ENCODE results near the gene JUND. TPM values are rescaled to one million over a fixed set of nuclear protein-coding genes. Genes with fewer than 3 reads are reported as not detected.

JUND gene
- polyA plus RNA-seq, 1 experiment = 48.6 TPM

DNA sequence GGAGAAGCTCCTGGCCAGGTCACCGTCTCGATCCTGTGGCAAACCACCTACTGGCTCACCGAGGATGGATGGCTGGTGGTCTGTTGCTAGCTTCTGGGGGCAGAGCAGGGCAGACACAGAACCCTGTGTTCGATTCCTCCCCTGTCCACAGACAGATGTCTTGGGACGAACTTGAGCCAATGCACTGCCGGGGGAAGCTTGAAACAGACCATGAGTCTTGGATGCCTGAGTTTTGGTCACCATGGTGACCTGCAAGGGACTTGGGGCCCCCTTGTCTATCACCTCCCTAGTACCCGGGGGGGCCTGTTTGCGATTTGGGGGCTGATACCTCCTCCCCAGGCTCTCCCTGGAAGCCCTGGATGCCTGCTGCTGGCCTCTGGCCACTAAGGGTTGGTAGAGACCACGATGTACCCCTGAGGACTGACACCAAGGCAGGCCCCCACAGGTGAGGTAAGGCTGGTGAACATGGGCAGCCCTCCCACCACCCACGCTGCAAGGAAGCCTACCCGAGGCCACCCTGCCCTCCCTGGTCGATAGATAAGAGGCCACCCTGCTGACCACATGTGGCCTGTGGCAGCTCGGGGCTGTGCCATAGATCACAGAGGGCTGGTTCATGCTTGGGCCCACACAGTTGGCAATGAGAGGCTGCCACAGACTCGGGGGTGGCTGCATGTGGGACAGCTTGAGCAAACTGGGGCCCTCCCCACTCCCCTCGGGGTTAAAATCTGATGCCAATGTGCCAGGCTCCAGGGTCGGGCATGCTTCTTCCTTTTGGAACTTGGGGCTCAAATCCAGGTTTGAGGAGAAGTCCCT is 17.9 kb downstream of the JUND start:
- DNase-seq (ENCODE audit: low read depth, low spot score) = no peak
- no peaks in the 10 kb centered on the region; the same call in 1 of the 2 replicates for H3K9me3 ChIP-seq (ENCODE audit: control insufficient read depth, insufficient read depth, low read length)
- POLR2A ChIA-PET = interaction anchor here (0.5 to 2.1 kb wide), 3 partner anchors 18 to 543 kb away, joined by 4 to 5 read pairs (median 5); partner anchors contain the start of genes JUND and MPV17L2
- no peaks in the 10 kb centered on the region for H3K27me3 ChIP-seq (ENCODE audit: control insufficient read depth, insufficient read depth, low read length)
- no peak overlapping the region for H3K4me3 ChIP-seq (ENCODE audit: low read depth, low read length)
- no peak overlapping the region for H3K27ac ChIP-seq (ENCODE audit: low read depth, low read length)
- CTCF ChIA-PET = interaction anchor here (0.5 to 1.3 kb wide), 4 partner anchors 12 to 95 kb away, joined by 3 to 5 read pairs (median 4); no protein-coding TSS in a partner anchor
- TF ChIP-seq CTCF (IDR thresholded peaks at IDR 0.05; ENCODE audit: low read depth, low read length) = no peak

DNA sequence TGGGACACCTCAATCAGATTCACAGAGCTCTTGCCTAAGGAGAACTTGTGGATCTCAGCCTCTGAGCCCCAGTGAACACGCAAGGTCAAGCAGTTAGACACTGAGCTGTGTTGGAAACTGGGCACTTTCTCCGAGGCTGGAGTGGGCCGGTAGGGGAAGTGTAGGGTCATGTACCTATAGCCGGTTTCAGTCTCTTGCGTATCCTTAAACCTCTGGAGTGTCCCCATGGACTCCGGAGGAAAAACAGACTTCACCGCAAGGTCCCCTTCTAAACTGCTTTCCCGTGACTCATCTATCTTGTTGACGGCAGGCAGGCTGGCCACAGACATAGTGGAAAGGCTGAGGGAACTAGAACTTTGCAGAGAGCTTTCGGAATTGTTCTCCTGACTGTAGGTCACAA is 18.5 kb downstream of the JUND start:
- POLR2A ChIA-PET = interaction anchor here (0.5 to 2.1 kb wide), 3 partner anchors 19 to 544 kb away, joined by 4 to 5 read pairs (median 5); partner anchors contain the start of genes JUND and MPV17L2
- no peak for TF ChIP-seq CTCF (IDR thresholded peaks at IDR 0.05; ENCODE audit: low read depth, low read length)

DNA sequence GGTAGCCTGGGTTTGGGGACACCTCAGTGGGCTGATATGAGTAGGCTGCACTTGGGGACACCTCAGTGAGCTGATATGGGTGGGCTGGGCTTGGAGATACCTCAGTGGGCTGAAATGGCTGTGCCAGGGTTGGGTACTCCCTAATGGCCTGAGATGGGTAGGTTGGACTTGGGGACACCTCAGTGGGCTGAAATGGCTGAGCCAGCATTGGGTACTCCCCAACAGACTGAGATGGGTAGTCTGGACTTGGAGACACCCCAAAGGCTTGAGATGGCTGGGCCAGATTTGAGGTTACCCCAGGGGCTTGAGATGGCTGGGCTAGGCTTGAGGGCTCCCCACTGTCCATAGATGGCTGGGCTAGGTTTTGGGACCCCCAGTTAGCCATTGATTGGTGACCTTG is 19.3 kb downstream of the JUND start:
- POLR2A ChIA-PET = interaction anchor here (2.1 kb wide), 1 partner anchor 19 kb away, joined by 5 read pairs; the partner anchor contains the start of gene JUND
- H3K27ac ChIP-seq (ENCODE audit: low read depth, low read length) = no peak overlapping the region

More for the DNA sequence above, 18.5 kb downstream of the JUND start:
- Histone ChIP-seq H3K4me3 (ENCODE audit: low read depth, low read length) (no peak overlapping the region), H3K9me3 (ENCODE audit: control insufficient read depth, insufficient read depth, low read length) (no peaks in the 10 kb centered on the region; the same call in 1 of the 2 replicates), H3K27ac (ENCODE audit: low read depth, low read length) (no peak overlapping the region), H3K27me3 (ENCODE audit: control insufficient read depth, insufficient read depth, low read length) (no peaks in the 10 kb centered on the region)
- DNase-seq (ENCODE audit: low read depth, low spot score) = no peak
- CTCF ChIA-PET = interaction anchor here (0.5 to 1.3 kb wide), 4 partner anchors 11 to 94 kb away, joined by 3 to 5 read pairs (median 4); no protein-coding TSS in a partner anchor

GRCh38 chr19:18261474-18261873 is 19.9 kb downstream of the JUND start:
- no peak overlapping the region for H3K4me3 ChIP-seq (ENCODE audit: low read depth, low read length)
- H3K9me3 ChIP-seq (ENCODE audit: control insufficient read depth, insufficient read depth, low read length) = no peaks in the 10 kb centered on the region; the same call in 1 of the 2 replicates
- no peaks in the 10 kb centered on the region for H3K27me3 ChIP-seq (ENCODE audit: control insufficient read depth, insufficient read depth, low read length)
- no peak for DNase-seq (ENCODE audit: low read depth, low spot score)
- CTCF ChIA-PET = interaction anchor here (1.1 kb wide), 1 partner anchor 11 kb away, joined by 3 read pairs; no protein-coding TSS in a partner anchor
- POLR2A ChIA-PET = no interaction called here
- no peak overlapping the region for H3K27ac ChIP-seq (ENCODE audit: low read depth, low read length)
- no peak for TF ChIP-seq CTCF (IDR thresholded peaks at IDR 0.05; ENCODE audit: low read depth, low read length)

More for the DNA sequence above, 19.3 kb downstream of the JUND start:
- Histone ChIP-seq H3K27me3 (ENCODE audit: control insufficient read depth, insufficient read depth, low read length) (no peaks in the 10 kb centered on the region), H3K9me3 (ENCODE audit: control insufficient read depth, insufficient read depth, low read length) (no peaks in the 10 kb centered on the region; the same call in 1 of the 2 replicates), H3K4me3 (ENCODE audit: low read depth, low read length) (no peak overlapping the region)
- TF ChIP-seq CTCF (IDR thresholded peaks at IDR 0.05; ENCODE audit: low read depth, low read length) = no peak
- CTCF ChIA-PET = interaction anchor here (0.7 to 1.1 kb wide), 2 partner anchors 11 to 17 kb away, joined by 3 to 5 read pairs; no protein-coding TSS in a partner anchor
- no peak for DNase-seq (ENCODE audit: low read depth, low spot score)

DNA sequence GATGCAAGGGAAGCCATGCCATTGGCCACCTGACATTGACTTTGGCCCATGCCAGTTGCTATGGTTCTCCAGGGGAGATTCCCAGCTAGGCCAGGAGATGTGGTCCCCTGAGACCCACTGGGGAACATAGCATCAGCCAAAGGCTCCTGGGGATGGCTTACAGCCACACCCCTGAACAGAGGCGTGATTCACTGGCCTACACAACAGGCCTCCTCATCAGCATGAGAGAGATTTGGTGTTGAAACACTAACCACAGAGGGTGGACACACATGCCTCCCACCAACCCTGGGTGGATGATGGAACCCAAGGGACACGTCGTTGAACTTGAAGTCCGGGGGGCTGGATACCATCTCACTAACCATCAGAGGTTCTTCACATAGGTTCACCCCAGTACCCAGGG is 21.5 kb downstream of the JUND start:
- CTCF ChIA-PET = no interaction called here
- no peak for TF ChIP-seq CTCF (IDR thresholded peaks at IDR 0.05; ENCODE audit: low read depth, low read length)
- no peaks in the 10 kb centered on the region; the same call in 1 of the 2 replicates for H3K9me3 ChIP-seq (ENCODE audit: control insufficient read depth, insufficient read depth, low read length)
- H3K27me3 ChIP-seq (ENCODE audit: control insufficient read depth, insufficient read depth, low read length) = peaks cover 6% of the 10 kb centered on the region
- no peak for DNase-seq (ENCODE audit: low read depth, low spot score)
- POLR2A ChIA-PET = no interaction called here
- no peak overlapping the region for H3K4me3 ChIP-seq (ENCODE audit: low read depth, low read length)
- H3K27ac ChIP-seq (ENCODE audit: low read depth, low read length) = no peak overlapping the region

All from AG04450 (cell line).